Hypothalamus (tissue), 51 donors: ENCODE measurements around the gene LRRFIP1.
"Not testable (repeated sequence)": the region's sequence is repeated elsewhere in the genome, so short reads cannot be mapped to it uniquely, and the experiment has no call there.

ENCODE experiments used
- DNase-seq, 51 donors: peaks; one replicate each; lab custom pipeline; 2025; lab: John Stamatoyannopoulos, UW

LRRFIP1 gene

DNA sequence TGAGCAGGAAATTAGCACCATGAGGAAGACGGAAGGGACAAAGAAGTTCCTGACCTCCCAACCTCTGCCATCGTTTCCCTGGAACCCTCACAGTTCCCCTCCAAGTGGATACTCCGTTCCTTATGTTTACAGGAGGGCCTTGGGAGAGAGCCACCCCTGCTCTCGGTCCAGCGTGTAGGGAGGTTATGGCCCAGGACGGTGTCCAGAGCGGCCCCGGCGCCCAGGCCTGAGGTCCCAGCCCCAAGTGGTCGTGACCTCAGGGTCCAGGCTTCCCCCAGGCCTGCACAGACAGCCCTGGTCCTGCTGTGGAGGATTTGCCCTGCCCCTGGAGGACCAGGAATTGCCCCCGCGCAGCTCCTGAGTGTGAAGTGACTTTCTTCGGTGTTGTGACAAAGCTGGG lies 109.4 kb downstream of the LRRFIP1 start:
- DNase-seq = no peak

DNA sequence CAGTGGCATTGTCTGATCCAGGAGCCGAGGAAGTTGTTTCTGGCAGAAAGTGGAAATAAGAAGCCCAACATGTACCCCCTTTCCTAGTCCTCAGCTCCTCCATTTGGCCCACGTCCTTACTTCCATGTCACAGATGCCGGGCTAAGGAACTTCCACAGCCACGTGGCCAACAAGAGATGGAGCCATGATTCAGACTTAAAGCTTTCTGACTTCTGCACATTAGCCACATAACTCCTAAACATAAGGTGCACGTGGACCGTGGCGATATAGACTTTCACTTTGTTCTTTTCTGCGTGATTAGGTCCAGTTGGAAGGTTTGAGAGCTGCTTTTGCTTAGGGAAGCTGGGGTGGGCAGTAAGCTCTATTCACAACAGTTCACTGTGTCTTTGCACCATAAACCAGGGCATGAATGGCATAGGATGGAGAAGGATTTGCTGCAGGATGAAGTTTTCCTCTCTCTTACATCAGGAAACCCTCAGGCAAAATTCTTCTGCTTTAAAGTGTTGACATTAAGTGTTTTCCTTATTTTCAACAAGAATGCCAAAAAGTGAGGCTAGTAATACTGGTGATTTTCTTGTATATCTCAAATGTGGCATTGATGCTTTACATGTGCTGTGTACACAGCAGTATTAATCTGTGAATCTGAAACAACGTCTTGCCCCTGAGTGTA lies 109.9 kb downstream of the LRRFIP1 start:
- DNase-seq = no peak

DNA sequence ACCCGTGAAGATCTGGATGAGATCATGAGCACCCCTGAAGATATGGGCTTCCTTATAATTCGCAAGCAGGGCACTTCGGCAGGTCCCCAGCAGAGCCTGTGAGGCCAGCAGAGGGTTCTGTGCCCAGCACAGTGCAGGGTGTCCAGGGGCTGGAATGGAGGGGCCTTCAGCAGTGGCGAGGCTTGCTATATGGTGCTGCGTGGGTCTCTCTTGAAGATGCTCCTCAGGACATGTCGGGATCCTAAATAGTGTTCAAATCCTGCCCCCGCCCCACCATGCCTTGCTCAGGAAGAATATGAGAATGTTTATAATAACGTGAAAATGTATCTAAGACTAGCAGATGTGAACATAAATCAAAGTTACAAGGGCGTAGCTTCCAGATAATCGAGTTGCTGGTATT lies 110.9 kb downstream of the LRRFIP1 start:
- DNase-seq = no peak

DNA sequence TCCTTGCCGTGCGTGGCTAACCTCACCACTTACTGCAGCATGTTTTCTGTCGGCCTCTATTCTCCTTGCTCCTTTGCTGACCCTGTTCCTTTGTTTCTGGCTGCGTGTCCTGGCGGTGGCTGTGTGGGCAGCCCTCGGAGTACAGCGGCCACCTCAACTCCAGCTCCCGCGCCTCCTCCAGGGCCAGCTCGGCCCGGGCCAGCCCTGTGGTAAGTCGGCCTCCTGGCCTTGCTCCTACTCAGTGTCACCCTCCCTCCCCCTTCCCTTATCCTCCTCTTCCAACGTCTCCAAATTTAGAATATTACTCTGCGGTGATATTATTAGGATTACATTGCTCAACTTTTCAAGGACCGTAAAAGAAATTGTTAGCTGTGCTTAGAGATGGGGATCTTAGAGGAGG lies 111.7 kb downstream of the LRRFIP1 start:
- peak in 1 of 51 donors; percentile 3 for DNase-seq

DNA sequence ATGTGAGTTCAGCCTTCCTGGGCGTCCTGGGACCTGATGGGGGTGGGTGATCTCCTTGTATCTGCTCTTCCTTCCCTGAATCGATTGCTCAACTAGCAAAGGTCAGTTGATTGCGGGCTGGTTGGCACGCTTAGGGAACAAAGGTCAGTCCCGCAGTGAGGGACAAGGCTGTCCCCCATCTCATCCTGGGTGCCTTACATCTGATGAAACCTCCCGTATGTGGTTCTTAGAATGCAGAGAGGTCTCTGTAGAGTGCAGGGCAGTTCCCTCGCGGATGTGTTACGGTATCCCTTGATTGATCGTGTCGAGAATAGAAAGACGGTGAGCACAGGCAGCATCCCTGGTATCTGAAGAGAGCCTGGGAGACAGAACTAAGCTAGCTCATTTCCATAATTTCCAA lies 114.8 kb downstream of the LRRFIP1 start:
- DNase-seq = no peak

DNA sequence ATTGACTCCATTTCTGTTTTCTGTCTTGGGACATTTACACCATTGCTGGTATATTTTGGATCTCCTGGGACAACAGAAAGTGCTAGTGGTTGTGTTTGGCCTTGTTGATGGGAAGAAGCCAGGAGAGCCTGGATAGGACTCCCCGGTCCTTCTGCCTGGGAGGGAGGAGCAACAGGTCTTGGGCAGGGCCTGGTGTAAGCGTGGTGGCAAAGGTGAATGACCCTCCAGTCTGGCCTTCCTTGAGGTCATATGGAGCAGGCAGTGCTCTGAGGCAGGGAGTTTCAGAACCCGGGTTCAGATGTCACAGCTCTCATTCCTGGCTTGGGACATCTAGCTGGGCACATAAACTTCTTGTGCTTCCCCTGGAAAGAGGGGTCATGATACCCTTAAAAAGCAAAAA lies 115.2 kb downstream of the LRRFIP1 start:
- DNase-seq = no peak

DNA sequence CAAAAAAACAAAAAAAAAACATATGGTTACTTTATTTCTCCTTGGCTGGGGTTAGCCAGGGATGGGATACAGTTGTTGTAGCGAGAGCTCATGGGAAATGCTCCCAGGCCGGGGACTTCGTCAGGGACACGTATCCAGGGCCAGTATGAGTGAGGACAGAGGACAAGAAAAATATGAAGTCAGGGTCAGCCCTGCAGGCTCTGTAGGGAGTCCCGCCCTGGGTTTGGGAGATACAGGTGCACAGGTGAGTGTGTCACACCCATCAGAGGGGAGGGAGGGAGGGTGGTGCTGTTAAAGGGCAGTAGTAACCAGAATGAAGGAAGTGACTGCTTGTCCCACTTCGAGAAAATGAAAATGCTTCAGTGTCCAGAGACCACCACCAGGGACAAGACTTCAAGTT lies 115.6 kb downstream of the LRRFIP1 start:
- no peak for DNase-seq

DNA sequence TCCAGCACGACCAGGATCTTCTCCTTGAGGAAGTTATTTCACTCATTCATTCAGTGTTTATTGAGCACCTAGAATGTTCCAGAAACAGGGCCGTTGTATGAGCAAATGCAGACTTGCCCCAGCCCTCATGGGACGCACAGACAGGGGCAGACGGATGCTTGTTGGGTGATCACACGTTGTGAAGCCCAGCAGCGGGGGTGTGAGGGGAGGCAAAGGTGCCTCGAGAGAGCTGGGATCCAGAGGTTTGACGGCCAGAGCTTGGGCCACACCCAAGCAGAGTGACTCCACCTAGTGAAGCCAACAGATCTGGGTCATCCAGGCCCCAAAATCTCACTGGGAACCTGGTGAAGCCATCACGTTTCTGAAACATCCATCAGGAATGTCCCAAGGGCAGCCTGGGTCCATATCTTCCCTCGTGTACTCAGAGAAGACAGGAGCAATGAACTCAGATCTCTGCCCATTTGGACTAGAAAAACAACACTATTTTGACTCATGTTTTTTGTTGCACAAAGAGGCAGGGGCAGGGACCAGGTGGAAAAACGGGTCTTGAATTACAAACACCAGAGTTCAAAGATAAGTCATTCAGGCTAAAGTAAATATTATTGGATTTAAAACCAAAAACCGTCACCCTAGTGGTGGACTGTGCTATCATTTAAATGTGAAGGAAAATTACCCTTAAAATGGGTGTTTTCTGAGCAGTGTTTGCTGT lies 116.3 kb downstream of the LRRFIP1 start:
- no peak for DNase-seq

DNA sequence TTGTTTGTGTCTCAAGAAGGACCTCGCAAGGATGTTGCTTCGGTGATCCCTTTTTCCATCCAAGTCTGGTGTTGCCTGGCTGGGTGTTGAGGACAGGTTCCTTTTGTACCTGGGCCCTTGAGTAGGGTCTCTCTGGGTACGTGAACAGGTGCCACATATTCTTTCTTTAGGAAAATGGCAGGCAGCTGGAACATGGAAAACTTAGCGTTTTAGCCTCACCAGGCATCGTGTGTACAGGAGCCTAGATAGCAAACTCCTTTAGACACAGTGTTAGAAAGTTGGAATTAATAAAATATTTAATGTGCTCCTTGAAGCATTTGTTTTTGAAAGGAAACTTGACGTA lies 116.9 kb downstream of the LRRFIP1 start:
- no peak for DNase-seq

DNA sequence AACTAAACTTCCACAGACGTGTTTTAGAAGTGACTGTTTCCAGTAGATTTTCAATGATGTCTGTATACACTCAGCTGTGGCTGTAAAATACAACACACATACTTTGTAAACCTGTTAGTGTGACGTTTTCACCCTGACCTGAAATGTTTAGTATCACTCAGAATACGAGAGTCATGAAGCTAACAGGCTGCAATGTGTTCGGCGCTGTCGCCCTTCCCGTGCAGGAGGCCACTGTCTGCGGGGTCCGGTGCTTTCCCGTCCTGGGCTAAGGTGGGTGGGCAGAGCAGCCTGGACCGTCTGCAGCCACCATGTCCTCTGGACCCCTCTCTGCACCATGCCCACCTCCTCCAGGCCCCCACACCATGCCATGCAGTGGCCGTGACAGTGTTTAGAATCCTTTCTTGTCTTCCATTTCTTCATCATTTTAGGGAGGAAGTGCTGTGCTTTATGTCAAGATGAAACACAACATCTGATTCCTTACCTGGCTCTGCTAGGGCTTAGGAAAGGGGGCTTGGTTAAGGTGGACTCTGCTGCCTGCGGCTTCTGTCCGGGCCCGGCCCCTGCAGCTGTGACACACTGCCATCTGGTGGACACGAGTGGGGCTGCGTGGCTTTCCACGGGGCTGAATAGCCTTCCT lies 117.3 kb downstream of the LRRFIP1 start:
- peak in 49 of 51 donors; percentile 11 to 88 (median 59) for DNase-seq

DNA sequence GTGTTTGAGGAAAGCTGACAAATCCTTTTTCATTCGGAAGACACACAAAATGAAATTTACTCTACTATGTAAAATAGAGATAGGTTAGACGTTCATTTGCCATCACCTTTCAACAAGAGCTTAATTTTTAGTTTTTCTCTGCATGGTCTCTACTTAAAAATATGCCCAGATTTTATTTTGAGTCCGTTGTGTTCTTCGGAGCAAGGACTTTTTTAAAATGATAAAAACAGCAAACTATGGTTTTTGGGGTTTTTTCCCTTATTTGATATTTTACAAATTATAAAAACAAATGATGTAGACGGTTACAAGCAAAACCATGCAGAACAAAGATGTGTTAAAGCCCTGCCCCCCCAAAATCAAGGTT lies 117.8 kb downstream of the LRRFIP1 start:
- no peak for DNase-seq

DNA sequence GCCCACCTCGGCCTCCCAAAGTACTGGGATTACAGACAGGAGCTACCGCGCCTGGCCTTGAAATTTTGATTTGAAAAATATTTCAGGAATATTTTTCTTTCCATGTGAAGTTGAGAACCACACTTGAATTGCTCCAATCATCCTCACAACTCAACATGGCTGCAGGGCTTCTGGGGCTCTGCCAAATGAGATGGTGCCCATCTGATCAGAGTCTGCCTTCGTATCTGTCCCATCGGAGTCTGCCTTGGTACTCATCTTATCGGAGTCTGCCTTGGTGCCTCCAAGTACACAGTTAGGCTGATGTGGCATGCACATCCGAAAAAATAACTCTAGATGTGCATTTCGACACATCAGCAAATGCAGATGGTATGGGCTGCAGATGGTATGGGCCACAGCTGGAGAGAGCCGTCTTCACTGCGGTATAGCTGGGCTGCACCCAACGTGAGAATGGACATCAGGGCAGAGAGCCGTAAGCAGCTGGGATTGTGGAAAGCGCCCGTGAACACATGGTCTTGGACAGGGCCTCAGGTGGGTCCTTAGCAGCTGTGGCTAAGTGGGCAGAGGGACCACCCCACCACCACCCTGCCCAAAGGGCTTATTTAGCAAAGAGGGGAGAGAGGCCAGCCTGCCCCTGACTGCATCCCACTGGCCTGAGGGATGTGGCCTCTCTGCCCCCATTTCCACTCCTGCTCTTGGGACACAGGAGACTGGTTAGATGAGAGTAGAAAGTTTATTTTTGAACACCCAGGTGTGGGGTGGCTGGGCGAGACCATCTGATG lies 119.1 kb downstream of the LRRFIP1 start:
- DNase-seq = no peak

DNA sequence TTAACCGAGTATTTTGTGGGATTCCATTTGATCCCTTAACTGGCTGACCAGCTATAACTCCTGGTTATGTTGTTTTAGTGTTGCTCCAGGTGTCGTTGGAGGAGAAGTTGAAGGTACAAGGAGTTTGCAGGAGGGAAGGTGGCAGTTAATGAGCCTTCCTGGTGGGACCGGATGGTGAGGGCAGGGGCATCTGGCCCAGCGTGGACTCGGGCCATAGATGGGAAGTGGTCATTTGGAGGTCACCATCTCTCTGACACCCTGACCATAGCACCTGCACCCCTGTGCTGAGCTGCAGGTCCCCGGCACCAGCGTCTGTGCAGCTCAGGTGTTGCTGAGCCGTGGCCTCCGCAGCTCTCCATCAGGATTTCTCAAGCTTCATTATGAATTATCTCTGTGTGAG lies 119.8 kb downstream of the LRRFIP1 start:
- DNase-seq = no peak

DNA sequence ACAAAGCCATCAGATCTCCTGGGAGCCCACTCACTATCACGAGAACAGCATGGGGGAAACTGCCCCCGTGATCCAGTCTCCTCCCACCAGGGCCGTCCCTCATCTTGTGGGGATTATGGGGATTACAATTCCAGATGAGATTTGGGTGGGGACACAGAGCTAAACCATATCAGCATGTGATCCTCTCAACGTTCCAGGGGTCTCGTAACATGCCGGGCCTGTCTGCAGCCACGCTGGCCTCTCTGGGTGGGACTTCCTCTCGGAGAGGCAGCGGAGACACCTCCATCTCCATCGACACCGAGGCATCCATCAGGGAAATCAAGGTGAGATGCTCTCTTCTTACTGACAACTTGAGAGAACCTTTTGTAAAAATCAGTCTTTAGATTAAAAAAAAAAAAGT lies 121.6 kb downstream of the LRRFIP1 start:
- DNase-seq = no peak

DNA sequence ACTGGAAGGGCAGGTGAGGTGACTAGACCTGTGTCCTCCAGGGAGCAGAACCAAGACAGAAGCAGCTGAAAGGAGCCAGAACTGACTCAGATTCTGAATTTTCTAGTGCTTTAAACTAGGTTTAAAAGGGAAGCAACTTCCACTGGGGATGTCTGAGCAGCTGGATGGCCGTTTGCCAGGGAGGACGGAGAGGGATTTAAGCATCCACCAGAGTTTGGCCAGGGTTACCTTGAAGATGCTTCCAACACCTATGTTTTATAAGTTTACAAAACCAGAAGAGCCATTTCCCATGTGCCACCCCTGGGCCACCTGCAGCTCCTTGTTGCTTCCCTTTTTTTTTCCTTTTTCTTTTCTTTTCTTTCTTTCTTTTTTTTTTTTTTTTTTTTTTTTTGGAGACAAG lies 122.6 kb downstream of the LRRFIP1 start:
- DNase-seq = no peak

DNA sequence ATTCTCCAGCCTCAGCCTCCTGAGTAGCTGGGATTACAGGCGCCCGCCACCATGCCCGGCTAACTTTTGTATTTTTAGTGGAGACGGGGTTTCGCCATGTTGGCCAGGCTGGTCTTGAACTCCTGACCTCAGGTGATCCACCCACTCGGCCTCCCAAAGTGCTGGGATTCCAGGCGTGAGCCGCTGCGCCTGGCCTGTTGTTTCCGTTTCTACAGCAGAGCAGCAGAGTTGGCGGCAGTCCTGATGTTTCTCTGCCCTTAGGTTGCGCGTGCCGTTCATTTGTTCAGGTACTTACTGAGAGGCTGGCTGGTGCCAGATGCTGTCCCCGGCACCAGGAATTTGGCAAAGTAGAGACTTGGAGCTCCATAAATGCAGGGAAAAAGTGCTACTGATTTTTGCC lies 123.1 kb downstream of the LRRFIP1 start:
- DNase-seq = not testable (repeated sequence)

DNA sequence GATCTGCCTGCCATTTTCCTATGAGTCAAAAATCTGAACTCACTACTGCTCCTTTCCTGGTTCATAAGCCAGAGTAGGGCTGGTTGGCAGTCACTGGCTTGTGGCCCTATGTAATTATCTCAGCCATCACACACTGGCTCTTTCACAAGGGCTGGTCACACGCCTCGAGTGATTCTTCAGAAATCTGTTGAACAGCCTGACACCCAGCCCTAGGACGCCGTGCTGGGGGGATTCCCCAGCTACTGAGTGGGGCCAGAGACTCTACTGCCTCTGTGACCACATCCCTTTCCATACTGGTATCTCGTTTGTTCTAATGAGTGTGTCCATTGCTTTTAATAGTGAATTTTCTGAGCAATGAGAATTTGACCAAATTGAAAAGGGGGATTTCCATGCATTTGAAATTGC lies 125.4 kb downstream of the LRRFIP1 start:
- DNase-seq = peak in 1 of 51 donors; percentile 21

DNA sequence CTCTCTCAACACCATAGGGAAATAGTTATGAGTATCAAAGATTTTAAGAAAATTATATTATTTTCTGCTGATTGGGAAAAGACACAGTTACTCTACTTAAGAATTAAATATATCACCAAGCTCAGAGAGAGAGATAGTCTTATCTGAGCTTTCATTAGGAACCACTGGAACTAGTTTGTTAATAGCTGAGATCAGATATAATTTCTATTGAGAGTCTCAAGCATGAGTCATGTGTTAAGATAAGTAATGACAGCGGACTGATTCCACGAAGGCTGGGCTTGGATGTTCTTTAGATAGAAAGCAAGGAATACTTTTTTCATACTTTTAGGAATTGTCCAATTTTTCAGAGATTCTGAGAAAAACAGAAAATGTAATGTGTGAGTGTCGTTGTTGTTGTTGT lies 126.8 kb downstream of the LRRFIP1 start:
- no peak for DNase-seq

DNA sequence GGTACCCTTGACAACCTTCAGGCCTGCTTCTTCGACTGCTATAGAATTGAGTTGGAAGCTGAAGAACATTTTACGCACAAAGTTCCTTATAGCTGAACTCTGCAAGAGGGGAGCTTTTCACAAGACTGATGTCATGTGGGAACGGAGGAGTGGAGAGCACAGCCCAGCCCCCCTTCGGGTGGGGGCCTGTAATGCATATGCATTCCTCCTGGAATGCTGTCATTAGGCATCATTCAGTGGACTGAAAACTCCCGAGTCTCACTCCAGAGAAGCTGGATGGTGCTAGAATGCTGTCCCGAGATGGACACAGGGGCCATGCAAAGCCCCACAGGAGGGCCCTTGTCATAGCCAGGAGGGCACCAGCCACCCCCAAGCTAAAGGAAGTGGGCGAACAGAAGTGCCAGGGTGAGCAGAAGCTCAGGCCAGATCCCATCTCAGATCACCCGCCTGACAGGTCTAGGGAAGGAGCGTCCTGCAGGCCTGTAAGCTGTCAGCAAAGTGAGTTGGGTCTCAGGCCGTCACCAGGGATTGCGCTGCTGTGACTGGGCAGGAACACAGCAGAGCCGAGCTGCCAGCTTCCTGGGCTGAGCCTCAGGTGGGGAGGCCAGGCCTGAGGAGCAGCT lies 127.3 kb downstream of the LRRFIP1 start:
- DNase-seq = no peak

DNA sequence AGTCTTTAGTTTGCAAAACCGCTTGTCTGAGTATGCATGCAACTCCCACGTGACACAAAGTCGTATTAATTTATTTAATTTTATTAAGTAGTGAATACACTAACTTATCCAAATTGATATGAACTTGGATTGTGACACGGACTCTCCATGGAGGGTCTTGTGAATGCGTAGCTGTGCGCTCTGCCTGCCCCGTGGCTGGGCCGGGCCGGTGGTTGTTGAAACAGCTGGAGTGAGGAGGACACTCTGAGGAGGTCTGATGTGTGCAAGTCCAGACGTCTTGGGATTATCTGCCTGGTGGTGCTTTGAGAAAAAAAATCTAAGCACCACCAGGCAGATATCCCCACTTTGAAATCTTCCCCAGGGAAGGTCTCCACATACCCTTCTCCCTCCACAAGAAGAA lies 130.2 kb downstream of the LRRFIP1 start:
- DNase-seq = no peak

DNA sequence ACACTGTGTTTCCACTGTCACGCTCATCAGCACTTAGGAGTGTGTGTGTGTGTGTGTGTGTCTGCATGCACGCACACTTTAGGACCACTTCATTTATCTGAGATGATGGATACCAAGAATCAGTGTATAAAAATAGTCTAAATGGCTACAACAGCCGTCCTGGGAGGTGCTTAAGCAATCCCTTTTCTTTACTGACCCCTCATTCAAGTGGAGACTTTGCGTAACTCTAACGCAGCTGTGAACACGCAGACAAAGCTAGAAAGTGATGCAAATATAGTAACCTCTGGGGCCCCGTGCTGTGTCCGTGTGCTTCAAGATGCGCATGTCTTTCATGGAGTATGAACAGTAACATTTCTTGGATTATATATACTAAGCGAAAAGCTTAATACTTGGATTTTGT lies 130.8 kb downstream of the LRRFIP1 start:
- DNase-seq = no peak
